ENCODE data around the gene RASEF.

DNA sequence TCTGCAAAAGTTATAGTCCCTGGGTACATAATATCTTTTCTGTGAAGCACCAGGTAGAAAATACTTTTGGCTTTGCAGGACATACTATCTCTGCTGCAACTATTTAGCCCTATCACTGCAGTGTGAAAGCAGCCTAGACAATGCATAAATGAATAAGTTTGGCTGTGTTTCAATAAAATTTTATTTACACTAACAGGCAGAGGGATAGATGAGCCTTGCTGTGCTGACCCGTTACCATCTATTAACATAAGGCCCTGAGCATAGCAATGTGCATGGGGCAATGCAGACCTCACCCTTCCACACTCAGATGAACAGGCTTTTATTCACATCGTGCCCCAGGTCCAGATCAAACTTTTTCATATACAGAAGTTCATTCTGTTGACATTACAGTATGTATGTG is 27.8 kb downstream of the RASEF start:
- no peak for TF ChIP-seq POLR2AphosphoS5 (IDR thresholded peaks at IDR 0.05)
- TF ChIP-seq, protein P1, sequence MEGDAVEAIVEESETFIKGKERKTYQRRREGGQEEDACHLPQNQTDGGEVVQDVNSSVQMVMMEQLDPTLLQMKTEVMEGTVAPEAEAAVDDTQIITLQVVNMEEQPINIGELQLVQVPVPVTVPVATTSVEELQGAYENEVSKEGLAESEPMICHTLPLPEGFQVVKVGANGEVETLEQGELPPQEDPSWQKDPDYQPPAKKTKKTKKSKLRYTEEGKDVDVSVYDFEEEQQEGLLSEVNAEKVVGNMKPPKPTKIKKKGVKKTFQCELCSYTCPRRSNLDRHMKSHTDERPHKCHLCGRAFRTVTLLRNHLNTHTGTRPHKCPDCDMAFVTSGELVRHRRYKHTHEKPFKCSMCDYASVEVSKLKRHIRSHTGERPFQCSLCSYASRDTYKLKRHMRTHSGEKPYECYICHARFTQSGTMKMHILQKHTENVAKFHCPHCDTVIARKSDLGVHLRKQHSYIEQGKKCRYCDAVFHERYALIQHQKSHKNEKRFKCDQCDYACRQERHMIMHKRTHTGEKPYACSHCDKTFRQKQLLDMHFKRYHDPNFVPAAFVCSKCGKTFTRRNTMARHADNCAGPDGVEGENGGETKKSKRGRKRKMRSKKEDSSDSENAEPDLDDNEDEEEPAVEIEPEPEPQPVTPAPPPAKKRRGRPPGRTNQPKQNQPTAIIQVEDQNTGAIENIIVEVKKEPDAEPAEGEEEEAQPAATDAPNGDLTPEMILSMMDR (IDR thresholded peaks at IDR 0.05), result no peak

Data from suprapubic skin (tissue), 3 donors.